HG02763 (cell line): ENCODE measurements around the gene GOLGA8Q.
"Not testable (repeated sequence)": the region's sequence is repeated elsewhere in the genome, so short reads cannot be mapped to it uniquely, and the experiment has no call there.

Experiments used
- ATAC-seq: cut with Tn5 transposase; IDR thresholded peaks from one replicate; pipeline ENCODE4 v1.9.1; 2021; ENCODE audit warnings: mild to moderate bottlenecking, moderate library complexity; ENCODE audit not compliant: unreplicated experiment

The GOLGA8Q gene, protein sequence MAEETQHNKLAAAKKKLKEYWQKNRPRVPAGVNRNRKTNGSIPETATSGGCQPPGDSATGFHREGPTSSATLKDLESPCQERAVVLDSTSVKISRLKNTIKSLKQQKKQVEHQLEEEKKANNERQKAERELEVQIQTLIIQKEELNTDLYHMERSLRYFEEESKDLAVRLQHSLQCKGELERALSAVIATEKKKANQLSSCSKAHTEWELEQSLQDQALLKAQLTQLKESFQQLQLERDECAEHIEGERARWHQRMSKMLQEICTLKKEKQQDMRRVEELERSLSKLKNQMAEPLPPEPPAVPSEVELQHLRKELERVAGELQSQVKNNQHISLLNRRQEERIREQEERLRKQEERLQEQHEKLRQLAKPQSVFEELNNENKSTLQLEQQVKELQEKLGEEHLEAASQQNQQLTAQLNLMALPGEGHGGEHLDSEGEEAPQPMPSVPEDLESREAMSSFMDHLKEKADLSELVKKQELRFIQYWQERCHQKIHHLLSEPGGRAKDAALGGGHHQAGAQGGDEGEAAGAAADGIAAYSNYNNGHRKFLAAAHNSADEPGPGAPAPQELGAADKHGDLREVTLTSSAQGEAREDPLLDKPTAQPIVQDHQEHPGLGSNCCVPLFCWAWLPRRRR

DNA sequence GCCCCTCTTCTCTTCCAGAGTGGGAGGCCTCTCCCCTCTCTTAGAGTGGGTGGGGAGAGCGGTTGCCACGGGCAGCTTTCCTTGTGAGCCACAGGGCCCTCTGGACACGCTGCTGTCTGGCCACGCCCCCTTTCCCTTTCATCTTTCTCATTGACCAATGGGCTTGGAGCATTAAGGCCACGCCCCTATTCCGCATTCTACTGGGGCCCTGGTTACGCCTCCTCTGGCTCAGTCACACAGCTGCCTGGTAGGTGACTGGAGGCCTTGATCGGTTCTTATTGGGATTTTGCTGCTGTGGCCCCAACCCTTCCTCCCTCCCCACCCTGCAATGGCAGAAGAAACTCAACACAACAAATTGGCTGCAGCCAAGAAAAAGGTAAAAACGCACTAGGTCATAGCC lies at the start of gene GOLGA8Q:
Gene GOLGA8Q (plus strand): TSS at position 301 of the 400 bp plus-strand sequence. CDS start 28 bp downstream, at position 329.
- ATAC-seq = not testable (repeated sequence)

DNA sequence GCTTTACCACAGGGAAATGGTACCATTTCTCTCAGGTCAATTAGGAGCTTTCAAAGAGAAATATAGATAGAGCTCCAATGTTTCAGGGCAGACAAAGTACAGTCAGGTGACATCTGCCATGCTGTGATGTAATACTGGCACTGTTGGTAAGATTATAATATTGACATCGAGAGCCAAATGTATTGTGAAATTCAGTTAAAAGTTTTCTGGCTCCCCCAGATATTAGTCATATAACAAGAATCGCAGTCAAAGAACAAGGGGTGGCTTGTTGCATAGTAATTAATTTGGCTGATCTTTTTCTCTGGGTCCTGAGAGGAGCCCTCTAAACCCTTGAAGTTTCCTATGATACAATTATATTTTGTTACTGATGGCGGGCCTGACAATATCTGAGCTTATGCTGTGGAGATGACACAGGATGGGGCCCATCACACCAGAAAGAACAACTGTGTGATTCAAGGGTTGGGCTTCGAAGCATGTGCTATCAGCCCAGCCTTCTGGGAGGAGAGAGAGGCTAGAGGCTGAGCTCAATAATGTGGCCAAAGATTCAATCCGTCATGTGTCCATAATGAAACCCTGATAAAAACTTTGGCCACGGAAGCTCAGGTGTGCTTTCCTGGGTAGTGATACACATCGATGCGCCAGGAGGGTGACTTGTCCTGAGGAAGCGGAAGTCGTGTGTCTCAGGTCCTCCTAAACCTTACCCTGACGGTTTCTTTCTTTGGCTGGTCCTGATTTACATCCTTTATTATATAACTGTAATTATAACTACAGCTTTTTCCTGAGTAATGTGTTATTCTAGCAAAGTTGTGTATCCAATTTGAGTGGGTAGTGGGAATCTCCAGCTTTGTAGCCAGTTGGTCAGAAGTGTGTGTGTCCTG lies 48.7 kb upstream of the GOLGA8Q start:
- ATAC-seq = not testable (repeated sequence)

GRCh38 chr15:30504162-30504843 lies 47.5 kb upstream of the GOLGA8Q start:
- ATAC-seq = not testable (repeated sequence)

- not testable (repeated sequence) for ATAC-seq
Measured at GRCh38 chr15:30514545-30514944, 37.3 kb upstream of the GOLGA8Q start.

- ATAC-seq = not testable (repeated sequence)
Measured at GRCh38 chr15:30523453-30524243, 28.2 kb upstream of the GOLGA8Q start.

DNA sequence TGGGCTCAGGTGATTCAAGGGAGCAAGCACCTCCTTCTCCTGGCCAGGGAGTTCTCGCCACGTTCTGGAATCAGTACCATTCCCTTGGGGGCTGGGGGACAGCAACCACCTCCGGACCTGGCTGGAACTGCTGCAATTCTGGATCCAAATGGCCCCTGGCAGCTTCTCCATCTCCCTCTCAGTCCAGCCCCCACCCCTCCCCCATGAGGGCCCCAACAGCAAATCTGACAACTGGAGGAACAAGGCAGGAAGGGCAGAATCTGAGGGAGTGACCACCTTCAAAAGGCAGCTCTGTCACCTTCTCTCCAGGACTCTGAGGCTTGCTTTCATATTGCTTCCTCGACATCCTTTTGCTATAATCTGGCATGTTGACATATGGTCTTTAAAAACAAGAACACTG lies 25.9 kb upstream of the GOLGA8Q start:
- not testable (repeated sequence) for ATAC-seq

DNA sequence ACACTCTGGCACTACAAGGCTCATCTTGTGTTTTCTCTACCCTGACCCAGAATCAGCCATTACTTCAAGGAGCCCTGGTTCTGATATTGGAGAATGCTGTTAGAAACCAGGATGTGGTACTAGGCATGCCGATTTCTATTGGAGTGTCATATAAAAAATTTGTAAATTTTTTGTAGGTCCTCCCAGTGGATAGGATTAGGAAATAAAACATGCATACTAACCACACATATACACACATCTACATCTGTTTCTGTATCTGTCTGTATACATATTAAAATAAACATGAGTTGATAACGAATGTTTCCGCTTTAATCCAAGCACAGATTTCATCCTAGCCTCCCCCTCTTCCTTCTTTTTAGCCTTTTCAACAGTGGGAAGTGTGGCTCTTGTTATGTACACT lies 22.8 kb upstream of the GOLGA8Q start:
- not testable (repeated sequence) for ATAC-seq

GRCh38 chr15:30566949-30567348 lies 15.1 kb downstream of the GOLGA8Q start:
- ATAC-seq = not testable (repeated sequence)

GRCh38 chr15:30573012-30573491 lies 21.2 kb downstream of the GOLGA8Q start:
- ATAC-seq = not testable (repeated sequence)

GRCh38 chr15:30579394-30579970 lies 27.6 kb downstream of the GOLGA8Q start:
- not testable (repeated sequence) for ATAC-seq

DNA sequence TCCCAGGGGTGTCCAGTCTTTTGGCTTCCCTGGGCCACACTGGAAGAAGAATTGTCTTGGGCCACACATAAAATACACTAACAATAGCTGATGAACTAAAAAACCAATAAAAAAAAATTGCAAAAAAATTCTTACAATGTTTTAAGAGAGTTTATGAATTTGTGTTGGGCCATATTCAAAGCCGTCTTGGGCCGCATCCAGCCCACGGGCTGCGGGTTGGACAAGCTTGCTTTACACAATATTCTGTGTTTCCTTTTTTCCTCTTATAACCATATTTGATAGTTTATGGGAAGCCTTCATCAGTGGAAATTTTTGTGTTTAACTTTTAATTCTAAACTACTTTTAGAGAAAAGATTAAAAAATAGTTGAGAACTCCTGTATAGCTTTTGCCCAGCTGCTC lies 28.9 kb downstream of the GOLGA8Q start:
- ATAC-seq = not testable (repeated sequence)

DNA sequence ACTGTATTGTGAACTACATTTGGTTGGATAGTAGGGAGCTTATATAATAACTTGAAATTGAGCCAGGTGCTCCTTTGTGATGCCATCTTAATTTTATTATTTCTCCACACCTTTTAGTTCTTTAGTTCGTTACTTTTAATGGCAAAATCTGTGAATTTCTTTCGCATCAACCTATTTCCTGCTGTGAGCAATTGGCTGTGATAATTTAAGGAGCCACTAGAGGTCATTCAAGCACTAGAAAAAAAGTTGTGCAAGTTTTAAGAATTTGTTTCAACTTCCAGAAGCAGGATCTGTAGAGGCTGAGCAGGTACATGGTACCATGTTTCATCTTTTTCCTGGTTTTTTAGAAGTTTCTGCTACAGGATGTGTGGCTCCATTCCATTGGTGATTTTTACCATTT lies 47.1 kb downstream of the GOLGA8Q start:
- ATAC-seq = not testable (repeated sequence)

DNA sequence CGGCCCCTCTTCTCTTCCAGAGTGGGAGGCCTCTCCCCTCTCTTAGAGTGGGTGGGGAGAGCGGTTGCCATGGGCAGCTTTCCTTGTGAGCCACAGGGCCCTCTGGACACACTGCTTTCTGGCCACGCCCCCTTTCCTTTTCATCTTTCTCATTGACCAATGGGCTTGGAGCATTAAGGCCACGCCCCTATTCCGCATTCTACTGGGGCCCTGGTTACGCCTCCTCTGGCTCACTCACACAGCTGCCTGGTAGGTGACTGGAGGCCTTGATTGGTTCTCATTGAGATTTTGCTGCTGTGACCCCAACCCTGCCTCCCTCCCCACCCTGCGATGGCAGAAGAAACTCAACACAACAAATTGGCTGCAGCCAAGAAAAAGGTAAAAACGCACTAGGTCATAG lies 51.9 kb downstream of the GOLGA8Q start, which contains the start of gene GOLGA8H:
Gene GOLGA8H (plus strand): TSS at position 233 of the 400 bp plus-strand sequence. CDS start 98 bp downstream, at position 331.
- ATAC-seq = not testable (repeated sequence)
